ENCODE results near the gene DHRSX.
"Not testable (repeated sequence)": the region's sequence is repeated elsewhere in the genome, so short reads cannot be mapped to it uniquely, and the experiment has no call there.

DHRSX gene

DNA sequence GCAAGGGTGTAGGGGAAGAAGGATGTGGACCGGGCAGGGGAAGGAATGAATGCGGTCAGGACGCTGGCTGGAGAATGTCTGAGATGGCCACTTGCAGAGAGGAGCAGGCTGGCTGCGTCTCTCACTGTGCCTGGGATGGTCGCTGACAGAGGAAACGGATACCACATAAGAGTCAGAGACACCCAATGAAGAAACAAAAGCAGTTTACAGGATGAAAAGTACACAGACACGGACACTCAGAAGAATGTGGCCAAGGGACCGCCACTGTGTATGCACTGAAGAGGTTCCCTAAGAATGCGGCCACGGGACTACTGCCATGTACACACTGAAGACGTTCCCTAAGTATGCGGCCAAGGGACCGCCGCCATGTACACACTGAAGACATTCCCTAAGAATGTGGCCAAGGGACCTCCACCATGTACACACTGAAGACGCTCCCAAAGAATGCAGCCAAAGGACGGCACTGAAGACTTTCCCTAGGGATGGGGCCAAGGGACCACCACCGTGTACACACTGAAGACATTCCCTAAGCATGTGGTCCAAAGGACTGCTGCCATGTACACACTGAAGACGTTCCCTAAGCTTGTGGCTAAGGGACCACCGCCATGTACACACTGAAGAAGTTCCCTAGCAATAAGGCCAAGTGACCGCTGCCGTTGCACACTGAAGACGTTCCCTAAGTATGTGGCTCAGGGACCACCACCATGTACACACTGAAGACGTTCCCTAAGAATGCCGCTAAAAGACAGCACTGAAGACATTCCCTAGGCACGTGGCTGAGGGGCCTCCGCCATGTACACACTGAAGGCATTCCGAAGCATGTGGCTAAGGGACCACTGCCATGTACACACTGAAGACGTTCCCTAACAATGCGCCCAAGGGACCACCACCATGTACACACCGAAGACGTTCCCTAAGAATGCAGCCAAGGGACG is 32.2 kb downstream of the DHRSX start:
- Histone ChIP-seq H3K27me3 (no peaks in the 10 kb centered on the region), H3K4me1 (no peaks in the 10 kb centered on the region), H3K36me3 (no peaks in the 10 kb centered on the region), H3K9me3 (no peaks in the 10 kb centered on the region), H3K4me3 (ENCODE audit: low read depth, low read length) (no peak overlapping the region)
- TF ChIP-seq, protein P1, sequence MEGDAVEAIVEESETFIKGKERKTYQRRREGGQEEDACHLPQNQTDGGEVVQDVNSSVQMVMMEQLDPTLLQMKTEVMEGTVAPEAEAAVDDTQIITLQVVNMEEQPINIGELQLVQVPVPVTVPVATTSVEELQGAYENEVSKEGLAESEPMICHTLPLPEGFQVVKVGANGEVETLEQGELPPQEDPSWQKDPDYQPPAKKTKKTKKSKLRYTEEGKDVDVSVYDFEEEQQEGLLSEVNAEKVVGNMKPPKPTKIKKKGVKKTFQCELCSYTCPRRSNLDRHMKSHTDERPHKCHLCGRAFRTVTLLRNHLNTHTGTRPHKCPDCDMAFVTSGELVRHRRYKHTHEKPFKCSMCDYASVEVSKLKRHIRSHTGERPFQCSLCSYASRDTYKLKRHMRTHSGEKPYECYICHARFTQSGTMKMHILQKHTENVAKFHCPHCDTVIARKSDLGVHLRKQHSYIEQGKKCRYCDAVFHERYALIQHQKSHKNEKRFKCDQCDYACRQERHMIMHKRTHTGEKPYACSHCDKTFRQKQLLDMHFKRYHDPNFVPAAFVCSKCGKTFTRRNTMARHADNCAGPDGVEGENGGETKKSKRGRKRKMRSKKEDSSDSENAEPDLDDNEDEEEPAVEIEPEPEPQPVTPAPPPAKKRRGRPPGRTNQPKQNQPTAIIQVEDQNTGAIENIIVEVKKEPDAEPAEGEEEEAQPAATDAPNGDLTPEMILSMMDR (IDR thresholded peaks at IDR 0.05; ENCODE audit: low read depth, low read length), result no peak
- no peak for DNase-seq

DNA sequence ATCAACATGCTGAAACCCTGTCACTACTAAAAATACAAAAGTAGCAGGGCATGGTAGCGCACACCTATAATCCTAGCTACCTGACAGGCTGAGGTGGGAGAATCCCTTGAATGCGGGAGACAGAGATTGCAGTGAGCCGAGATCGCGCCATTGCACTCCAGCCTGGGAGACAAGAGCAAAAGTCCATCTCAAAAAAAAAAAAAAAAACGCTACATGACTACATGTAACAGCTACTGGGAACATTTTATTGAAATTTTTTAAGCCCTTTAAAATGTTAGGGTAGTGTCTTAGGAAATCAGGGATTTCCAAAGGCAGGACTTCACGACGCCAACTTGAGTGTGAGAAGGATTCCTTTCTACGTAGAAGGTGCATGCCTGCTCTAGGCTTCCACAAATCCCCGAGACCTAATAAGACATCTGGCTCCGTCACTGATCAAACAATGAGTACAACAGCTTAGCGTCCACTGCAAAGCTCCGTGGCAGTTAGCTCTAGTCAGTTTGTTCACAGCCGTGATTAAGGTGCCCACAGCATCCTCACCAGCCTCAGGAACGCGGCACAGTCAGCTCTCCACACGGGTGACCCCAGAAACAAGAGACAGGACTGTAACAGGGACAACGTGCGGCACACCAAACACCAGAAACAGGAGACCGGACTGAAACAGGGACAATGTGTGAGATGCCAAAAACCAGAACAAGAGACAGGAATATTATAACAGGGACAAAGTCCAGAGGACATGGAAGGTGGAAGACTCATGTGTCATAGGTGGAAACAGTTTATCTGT is 33.7 kb downstream of the DHRSX start:
- Histone ChIP-seq H3K27me3 (no peaks in the 10 kb centered on the region), H3K4me3 (ENCODE audit: low read depth, low read length) (no peak overlapping the region), H3K9me3 (no peaks in the 10 kb centered on the region), H3K36me3 (no peaks in the 10 kb centered on the region), H3K4me1 (no peaks in the 10 kb centered on the region)
- TF ChIP-seq, protein P1 (IDR thresholded peaks at IDR 0.05; ENCODE audit: low read depth, low read length), result no peak
- DNase-seq, result no peak

DNA sequence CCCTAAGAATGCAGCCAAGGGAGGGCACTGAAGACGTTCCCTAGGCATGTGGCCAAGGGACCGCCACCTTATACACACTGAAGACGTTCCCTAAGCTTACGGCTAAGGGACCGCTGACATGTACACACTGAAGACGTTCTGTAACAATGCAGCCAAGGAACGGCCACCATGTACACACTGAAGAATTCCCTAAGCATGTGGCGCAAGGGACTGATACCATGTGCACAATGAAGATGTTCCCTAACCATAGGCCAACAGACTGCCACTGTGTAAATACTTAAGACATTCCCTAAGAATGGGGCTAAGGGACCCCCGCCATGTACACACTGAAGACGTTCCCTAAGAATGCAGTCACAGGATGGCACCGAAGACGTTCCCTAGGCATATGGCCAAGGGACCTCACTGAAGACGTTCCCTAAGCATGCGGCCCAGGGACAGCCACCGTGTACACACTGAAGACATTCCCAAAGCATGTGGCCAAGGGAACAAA is 36.1 kb downstream of the DHRSX start:
- Histone ChIP-seq H3K27me3 (no peaks in the 10 kb centered on the region), H3K4me3 (ENCODE audit: low read depth, low read length) (no peak overlapping the region), H3K9me3 (no peaks in the 10 kb centered on the region), H3K36me3 (no peaks in the 10 kb centered on the region), H3K4me1 (no peaks in the 10 kb centered on the region)
- no peak for DNase-seq
- TF ChIP-seq, protein P1 (IDR thresholded peaks at IDR 0.05; ENCODE audit: low read depth, low read length), result no peak

DNA sequence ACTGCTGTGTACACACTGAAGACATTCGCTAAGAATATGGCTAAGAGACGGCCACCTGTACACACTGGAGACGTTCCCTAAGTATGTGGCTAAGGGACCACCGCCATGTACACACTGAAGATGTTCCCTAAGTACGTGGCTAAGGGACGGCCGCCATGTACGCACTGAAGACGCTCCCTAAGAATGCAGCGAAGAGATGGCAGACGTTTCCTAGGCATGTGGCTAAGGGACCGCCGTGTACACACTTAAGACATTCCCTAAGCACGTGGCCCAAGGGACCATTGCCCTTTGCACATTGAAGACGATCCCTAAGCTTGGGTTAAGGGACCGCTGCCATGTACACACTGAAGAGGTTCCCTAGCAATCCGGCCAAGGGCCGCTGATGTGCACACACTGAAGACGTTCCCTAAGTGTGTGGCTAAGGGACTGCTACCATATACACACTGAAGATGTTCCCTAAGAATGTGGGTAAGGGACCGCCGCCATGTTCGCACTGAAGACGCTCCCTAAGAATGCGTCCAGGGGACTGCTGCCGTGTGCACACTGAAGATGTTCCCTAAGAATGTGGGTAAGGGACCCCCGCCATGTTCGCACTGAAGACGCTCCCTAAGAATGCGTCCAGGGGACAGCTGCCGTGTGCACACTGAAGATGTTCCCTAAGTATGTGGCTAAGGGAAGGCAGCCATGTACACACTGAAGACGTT is 36.7 kb downstream of the DHRSX start:
- TF ChIP-seq, protein P1 (IDR thresholded peaks at IDR 0.05; ENCODE audit: low read depth, low read length), result no peak
- Histone ChIP-seq H3K27me3 (no peaks in the 10 kb centered on the region), H3K4me3 (ENCODE audit: low read depth, low read length) (no peak overlapping the region), H3K36me3 (no peaks in the 10 kb centered on the region), H3K4me1 (no peaks in the 10 kb centered on the region), H3K9me3 (no peaks in the 10 kb centered on the region)
- no peak for DNase-seq

DNA sequence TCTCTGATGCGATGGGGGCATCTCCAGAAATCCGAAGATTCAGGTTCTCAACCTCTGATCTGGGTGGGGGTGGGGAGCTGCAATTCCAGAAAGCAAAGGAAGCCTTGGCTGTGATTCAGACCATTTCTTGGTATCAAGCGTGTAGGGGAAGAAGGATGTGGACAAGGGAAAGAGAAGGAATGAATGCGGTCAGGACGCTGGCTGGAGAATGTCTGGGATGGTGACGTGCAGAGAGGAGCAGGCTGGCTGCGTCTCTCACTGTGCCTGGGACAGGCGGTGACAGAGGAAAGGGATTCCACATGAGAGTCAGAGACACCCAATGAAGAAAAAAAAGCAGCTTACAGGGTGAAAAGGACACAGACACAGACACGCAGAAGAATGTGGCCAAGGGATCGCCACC is 37.3 kb downstream of the DHRSX start:
- DNase-seq; H3K4me1 ChIP-seq; H3K36me3 ChIP-seq; H3K9me3 ChIP-seq; H3K27me3 ChIP-seq; H3K4me3 ChIP-seq (ENCODE audit: low read depth, low read length): not testable (repeated sequence)

DNA sequence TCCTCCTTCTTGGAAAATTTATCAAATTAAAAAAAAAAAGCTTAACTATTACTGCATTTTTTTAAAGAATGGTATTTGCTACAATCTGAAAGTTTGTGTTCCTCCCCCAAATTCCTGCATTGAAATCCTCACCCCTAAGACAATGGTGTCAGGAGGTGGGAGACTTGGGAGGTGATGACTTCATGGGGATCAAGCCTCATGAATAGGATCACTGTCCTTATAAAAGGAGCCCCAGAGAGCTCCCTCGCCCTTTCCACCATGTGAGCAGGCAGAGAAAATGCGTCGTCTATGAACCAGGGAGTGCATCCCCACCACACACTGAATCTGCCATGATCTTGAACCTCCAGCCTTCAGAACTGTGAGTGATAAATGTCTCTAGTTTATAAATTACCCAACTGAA is 38.0 kb downstream of the DHRSX start:
- DNase-seq, result no peak
- TF ChIP-seq, protein P1 (IDR thresholded peaks at IDR 0.05; ENCODE audit: low read depth, low read length), result no peak
- Histone ChIP-seq H3K9me3 (no peaks in the 10 kb centered on the region), H3K27me3 (no peaks in the 10 kb centered on the region), H3K4me3 (ENCODE audit: low read depth, low read length) (no peak overlapping the region), H3K4me1 (no peaks in the 10 kb centered on the region), H3K36me3 (no peaks in the 10 kb centered on the region)

Data from BE2C (cell line).